ENCODE measurements around the gene EMILIN3.

GRCh38 chr20:41340327-41341055 lies 26.1 kb downstream of the EMILIN3 start, which contains the start of gene LPIN3:
- no peak for TF ChIP-seq NFE2L2 (conservative IDR thresholded peaks at IDR 0.05; ENCODE audit: low read length)
- TF ChIP-seq CBX2 (IDR thresholded peaks at IDR 0.05; ENCODE audit: borderline replicate concordance, low read depth): no peak
- TF ChIP-seq POLR2AphosphoS2 (conservative IDR thresholded peaks at IDR 0.05; ENCODE audit: low read length): no peak
- TF ChIP-seq CTCF (IDR thresholded peaks at IDR 0.05): no peak; the same call in 2 of the 3 replicates
- no peak for TF ChIP-seq ESRRA (IDR thresholded peaks at IDR 0.05; ENCODE audit: borderline replicate concordance, low read length)
- TF ChIP-seq EP300 (IDR thresholded peaks at IDR 0.05): no peak
- no peak for TF ChIP-seq NPAS2 (CRISPR knock-in tag; IDR thresholded peaks at IDR 0.05; ENCODE audit: borderline replicate concordance)
- TF ChIP-seq CEBPB (IDR thresholded peaks at IDR 0.05): no peak
- TF ChIP-seq POLR2A (IDR thresholded peaks at IDR 0.05; ENCODE audit: low read length): peak; percentile 81
- TF ChIP-seq CHD2 (IDR thresholded peaks at IDR 0.05; ENCODE audit: low read length, partially characterized antibody): no peak
- TF ChIP-seq JUNB (IDR thresholded peaks at IDR 0.05): no peak
- TF ChIP-seq PHF8 (IDR thresholded peaks at IDR 0.05; ENCODE audit: borderline replicate concordance, low read depth): peak; percentile 77; the same call in 1 of the 2 replicates
- TF ChIP-seq KDM1A (IDR thresholded peaks at IDR 0.05; ENCODE audit: low read depth): no peak
- peak; percentile 24; the same call in 1 of the 2 replicates for TF ChIP-seq MAX (IDR thresholded peaks at IDR 0.05)
